ENCODE results near the gene MLLT10. TPM values are rescaled to one million over a fixed set of nuclear protein-coding genes. Genes with fewer than 3 reads are reported as not detected.

Gene MLLT10
- total and polyA plus RNA-seq, 2 of the 8 experiments (the other 6 are each of a cell fraction or from before 2014, with no cell fraction given), result 53.1 to 62.1 TPM

DNA sequence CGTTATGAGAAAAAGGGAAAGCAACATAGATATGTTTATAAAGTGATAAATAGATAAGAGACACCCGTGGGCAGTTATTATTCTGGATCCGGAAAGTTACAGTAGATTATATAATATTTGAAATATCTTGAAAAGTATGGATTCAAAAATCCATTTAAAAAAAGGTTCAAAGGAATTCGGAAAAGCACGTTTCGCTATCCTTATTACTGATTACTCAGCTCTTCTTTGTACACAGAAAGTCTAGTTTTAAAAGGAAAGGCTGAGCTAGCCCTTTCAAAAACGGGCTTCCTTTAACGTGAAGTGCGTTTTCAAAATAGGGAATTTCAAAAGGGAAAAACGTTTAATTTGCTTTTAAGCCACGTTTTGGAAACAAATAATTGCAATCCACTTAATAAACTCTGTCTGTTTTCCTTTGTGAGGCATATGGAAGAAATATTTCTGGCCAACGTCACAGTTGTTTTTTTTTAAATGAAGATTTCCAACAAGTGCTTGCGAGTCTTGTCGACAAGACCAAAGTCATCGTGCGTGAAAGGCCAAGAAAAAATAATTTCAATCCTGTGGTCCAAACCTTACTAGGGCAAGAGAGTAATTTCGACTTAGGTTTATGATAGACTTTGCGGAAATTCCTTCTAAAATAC is 6.3 kb upstream of the MLLT10 start:
- Histone ChIP-seq H3K23ac (ENCODE audit: insufficient read length) (no peak overlapping the region), H4K91ac (replicated peaks; ENCODE audit: insufficient read length, low read length) (peak overlapping the region; percentile 84), H3K36me3 (ENCODE audit: control insufficient read depth in 2 of 4, insufficient read depth in 4 of 4, low read length in 3 of 4) (no peaks in the 10 kb centered on the region), H3K4me2 (ENCODE audit: insufficient read depth in 1 of 2, low read depth in 2 of 2, low read length in 2 of 2) (peak overlapping the region; percentile 92 to 97), H3K14ac (ENCODE audit: insufficient read length) (no peak overlapping the region), H4K5ac (ENCODE audit: insufficient read length, low read depth, low read length) (peak overlapping the region; percentile 89), H3K4me1 (replicated peaks in 1 of 4; ENCODE audit: control insufficient read depth in 3 of 4, insufficient read depth in 4 of 4, low read length in 3 of 4) (peaks cover 4 to 23% (median 9%) of the 10 kb centered on the region in 4 experiments; a peak in 6 of 7 replicates), H3K9me3 (ENCODE audit: insufficient read depth in 2 of 2, low read depth in 1 of 2, low read length in 1 of 2) (no peaks in the 10 kb centered on the region), H3K56ac (replicated peaks; ENCODE audit: insufficient read length, low read depth, low read length) (peak overlapping the region; percentile 71), H2BK5ac (ENCODE audit: low read depth, low read length) (0 out of 2 replicates have a peak overlapping the region, but pooled peaks have one; percentile 71), H3K4ac (replicated peaks; ENCODE audit: insufficient read length, low read depth, low read length) (no peak overlapping the region), H3K23me2 (ENCODE audit: low read depth, low read length) (peaks cover 8% of the 10 kb centered on the region; the same call in 1 of the 2 replicates), H3K18ac (ENCODE audit: extremely low read depth, low read length) (peak overlapping the region; percentile 81; the same call in 1 of the 2 replicates), H3K27ac (ENCODE audit: low read depth, low read length) (peak overlapping the region; percentile 93), H3K27me3 (replicated peaks in 1 of 4; ENCODE audit: control insufficient read depth in 3 of 4, extremely low read depth in 1 of 4, insufficient read depth in 3 of 4, low read length in 3 of 4) (no peaks in the 10 kb centered on the region), H2AFZ (ENCODE audit: low read length) (no peak overlapping the region), H2BK20ac (ENCODE audit: low read length) (no peak overlapping the region), H3K9ac (replicated peaks in 1 of 4; ENCODE audit: extremely low read depth in 1 of 4, low read depth in 3 of 4, low read length in 3 of 4) (peak overlapping the region; percentile 37 to 81 (median 78)), H4K8ac (ENCODE audit: extremely low read depth, insufficient read depth, low read length) (peak overlapping the region; percentile 90), H4K20me1 (replicated peaks in 1 of 2; ENCODE audit: control insufficient read depth in 1 of 2, insufficient read depth in 2 of 2, low read length in 2 of 2) (no peaks in the 10 kb centered on the region), H2BK15ac (ENCODE audit: low read length) (no peak overlapping the region), H2AK5ac (ENCODE audit: low read depth, low read length) (no peak overlapping the region), H2BK12ac (ENCODE audit: low read depth, low read length) (no peak overlapping the region; the same call in 1 of the 2 replicates), H3K4me3 (ENCODE audit: extremely low read depth in 1 of 4, insufficient read depth in 2 of 4, low read depth in 3 of 4, low read length in 4 of 4) (peak overlapping the region; percentile 41 to 79 (median 71); a peak in 7 of 8 replicates), H2BK120ac (replicated peaks; ENCODE audit: low read depth, low read length) (peak overlapping the region; percentile 85), H3K79me2 (ENCODE audit: control insufficient read depth in 1 of 2, insufficient read depth in 2 of 2, low read length in 2 of 2) (peaks cover 0 to 38% of the 10 kb centered on the region in 2 experiments; a peak in 2 of 4 replicates), H3K79me1 (ENCODE audit: low read depth, low read length) (no peaks in the 10 kb centered on the region)
- ChIA-PET POLR2A (ENCODE audit: partially characterized antibody) (interaction anchor here (0.6 to 17.3 kb wide), 12 partner anchors 10 to 458 kb away, joined by 3 to 352 read pairs (median 4); no protein-coding TSS in a partner anchor), CTCF (ENCODE audit: partially characterized antibody) (interaction anchor here (1.3 to 1.8 kb wide), 3 partner anchors 22 to 31 kb away, joined by 3 to 4 read pairs (median 3); no protein-coding TSS in a partner anchor)
- DNase-seq (ENCODE audit: low read depth in 1 of 2, low spot score in 2 of 2) (no peak), FAIRE-seq (peak; percentile 36)
- 3% methylated on average over 18 of the region's 18 CpGs; no CpG with 5 or more reads in 1 of the 2 experiments for WGBS, 2 experiments (ENCODE audit: extremely low coverage in 1 of 2, insufficient coverage in 1 of 2, insufficient read length in 1 of 2, insufficient replicate concordance in 2 of 2, low coverage in 1 of 2, low lambda C conversion rate in 2 of 2, missing lambda C conversion rate in 1 of 2)
- TF ChIP-seq SIRT6 (IDR thresholded peaks at IDR 0.05; ENCODE audit: low read length) (no peak), CBX5 (IDR thresholded peaks at IDR 0.05; ENCODE audit: low read depth, low read length) (no peak), TAF7 (optimal IDR thresholded peaks at IDR 0.05; ENCODE audit: borderline replicate concordance, low read depth, low read length) (no peak), MAFK (IDR thresholded peaks at IDR 0.05; ENCODE audit: low read depth, low read length) (0 out of 2 replicates have a peak, but pooled peaks have one; percentile 2), GABPA (IDR thresholded peaks at IDR 0.05; ENCODE audit: borderline replicate concordance, insufficient read depth, low read length) (no peak), BACH1 (IDR thresholded peaks at IDR 0.05; ENCODE audit: low read length) (no peak)
